SK-N-SH (cell line): ENCODE data around the gene ADAMTS9. TPM values are rescaled to one million over a fixed set of nuclear protein-coding genes. Genes with fewer than 3 reads are reported as not detected.

ENCODE experiments used
- CTCF ChIA-PET: fragments of 300-600, 350-600 bp; formaldehyde crosslinking; extraction: SDS; loops from one replicate; lab custom pipeline; 2021; lab: Yijun Ruan, JAX
- POLR2A ChIA-PET: fragments of 350-600 bp; sonication (Branson Sonifier 250); formaldehyde crosslinking; extraction: SDS; loops from one replicate; lab custom pipeline; 2020; ENCODE audit warnings: antibody characterized with exemption, inconsistent platforms; lab: Yijun Ruan, JAX
- DNase-seq: peaks from one replicate; pipeline ENCODE4 v3.0.0; 2012
- H2AFZ ChIP-seq: fragments of 200-600 bp; sonication (generic); 2 replicates; pipeline ENCODE4 v1.8.1; 2016; ENCODE audit warnings: antibody characterized with exemption, mild to moderate bottlenecking, low read depth
- H3F3A ChIP-seq: fragments of 200-600 bp; sonication (generic); replicated peaks from 2 replicates; pipeline ENCODE3; 2016; ENCODE audit warnings: antibody characterized with exemption, mild to moderate bottlenecking; ENCODE audit not compliant: insufficient read depth
- H3K27ac ChIP-seq, 2 experiments: fragments of 200-500 bp in 1 of 2; fragments of 200-600 bp in 1 of 2; sonication (Bioruptor generic) in 1 of 2; sonication (generic), shearing (Covaris generic) in 1 of 2; 2 replicates each; pipeline versions ENCODE4 v1.5.1 to v1.6.1; 2014 to 2016; ENCODE audit warnings: low read depth in 2 of 2, inconsistent platforms in 1 of 2, low read length in 1 of 2, mild to moderate bottlenecking in 1 of 2, mixed read lengths in 1 of 2
- H3K27me3 ChIP-seq: fragments of 200-600 bp; sonication (generic), shearing (Covaris generic); 2 replicates; pipeline ENCODE4 v1.6.1; 2016; ENCODE audit warnings: mixed run types; ENCODE audit not compliant: insufficient read depth
- H3K36me3 ChIP-seq, 2 experiments: fragments of 200-500 bp in 1 of 2; fragments of 200-600 bp in 1 of 2; sonication (Bioruptor generic) in 1 of 2; sonication (generic) in 1 of 2; replicated peaks in 1 of 2; 2 replicates each; pipeline versions ENCODE3 to v1.5.1; 2014 to 2016; ENCODE audit warnings: low read length in 1 of 2, mild to moderate bottlenecking in 1 of 2; ENCODE audit not compliant: insufficient read depth in 2 of 2, control insufficient read depth in 1 of 2
- H3K4me1 ChIP-seq, 2 experiments: fragments of 200-500 bp in 1 of 2; fragments of 200-600 bp in 1 of 2; sonication (Bioruptor generic) in 1 of 2; sonication (generic), shearing (Covaris generic) in 1 of 2; 2 replicates each; pipeline versions ENCODE4 v1.5.1 to v1.6.1; 2014 to 2016; ENCODE audit warnings: low read depth in 1 of 2, low read length in 1 of 2, mixed run types in 1 of 2; ENCODE audit not compliant: insufficient read depth in 2 of 2, control insufficient read depth in 1 of 2
- H3K4me2 ChIP-seq: fragments of 200-600 bp; sonication (generic), shearing (Covaris generic); 2 replicates; pipeline ENCODE4 v1.6.1; 2017; ENCODE audit warnings: mixed run types
- H3K4me3 ChIP-seq, 2 experiments: fragments of 200-500 bp in 1 of 2; fragments of 200-600 bp in 1 of 2; sonication (Bioruptor generic) in 1 of 2; sonication (generic), shearing (Covaris generic) in 1 of 2; 2 replicates each; pipeline versions ENCODE4 v1.5.1 to v1.8.1; 2014 to 2016; ENCODE audit warnings: low read depth in 2 of 2, inconsistent platforms in 1 of 2, low read length in 1 of 2, mild to moderate bottlenecking in 1 of 2, mixed read lengths in 1 of 2, moderate library complexity in 1 of 2
- H3K79me2 ChIP-seq: fragments of 200-600 bp; sonication (generic); 2 replicates; pipeline ENCODE4 v1.8.1; 2017; ENCODE audit warnings: mild to moderate bottlenecking; ENCODE audit not compliant: insufficient read depth
- H3K9ac ChIP-seq: fragments of 200-600 bp; sonication (generic); 2 replicates; pipeline ENCODE4 v1.6.1; 2017; ENCODE audit warnings: mixed run types
- H3K9me2 ChIP-seq: fragments of 200-600 bp; sonication (generic); 2 replicates; pipeline ENCODE4 v1.6.1; 2017; ENCODE audit warnings: mixed run types
- H3K9me3 ChIP-seq: fragments of 200-600 bp; sonication (generic); 2 replicates; pipeline ENCODE4 v1.6.1; 2017; ENCODE audit warnings: mixed run types, mild to moderate bottlenecking, moderate library complexity
- H4K20me1 ChIP-seq: fragments of 200-600 bp; sonication (generic); 2 replicates; pipeline ENCODE4 v1.6.1; 2017; ENCODE audit warnings: mild to moderate bottlenecking, mixed run types; ENCODE audit not compliant: insufficient read depth
- CHD2 ChIP-seq: fragments of 150-350 bp; IDR thresholded peaks from 2 replicates; pipeline ENCODE4 v1.6.1; 2018; ENCODE audit warnings: low read length; ENCODE audit not compliant: partially characterized antibody
- FOSL2 ChIP-seq: IDR thresholded peaks from 2 replicates; pipeline ENCODE4 v1.4.0; 2012; ENCODE audit warnings: low read depth, mild to moderate bottlenecking, moderate library complexity, borderline replicate concordance
- FOXJ3 ChIP-seq: sonication (generic); formaldehyde crosslinking; IDR thresholded peaks from 2 replicates; pipeline ENCODE4 v1.5.1; 2020; ENCODE audit warnings: mild to moderate bottlenecking, missing genetic modification reagents
- FOXM1 ChIP-seq: IDR thresholded peaks from 2 replicates; pipeline ENCODE4 v1.4.0; 2012; ENCODE audit warnings: low read depth, mild to moderate bottlenecking
- GATA2 ChIP-seq: sonication (generic); formaldehyde crosslinking; IDR thresholded peaks from 2 replicates; pipeline ENCODE4 v1.5.0; 2020; ENCODE audit warnings: mild to moderate bottlenecking, missing genetic modification reagents
- MEF2A ChIP-seq: IDR thresholded peaks from 2 replicates; pipeline ENCODE4 v1.4.0; 2012; ENCODE audit warnings: low read depth, borderline replicate concordance
- NRF1 ChIP-seq: IDR thresholded peaks from 2 replicates; pipeline ENCODE4 v1.6.1; 2012; ENCODE audit warnings: low read depth, mild to moderate bottlenecking, low read length
- RCOR1 ChIP-seq: fragments of 150-350 bp; IDR thresholded peaks from 2 replicates; pipeline ENCODE4 v1.6.1; 2017; ENCODE audit warnings: antibody characterized with exemption, low read length
- REST ChIP-seq: IDR thresholded peaks from 2 replicates; pipeline ENCODE4 v1.6.1; 2012; ENCODE audit warnings: mild to moderate bottlenecking, low read depth, low read length, moderate library complexity
- RFX5 ChIP-seq: IDR thresholded peaks from 2 replicates; pipeline ENCODE4 v1.6.1; 2012; ENCODE audit warnings: mild to moderate bottlenecking, improper control_type of control experiment, low read length
- TEAD4 ChIP-seq: IDR thresholded peaks from 2 replicates; pipeline ENCODE4 v1.4.0; 2012; ENCODE audit warnings: mild to moderate bottlenecking, borderline replicate concordance; ENCODE audit not compliant: insufficient read depth
- YY1 ChIP-seq: IDR thresholded peaks from 2 replicates; pipeline ENCODE4 v1.4.0; 2012; ENCODE audit warnings: low read depth, mild to moderate bottlenecking
- WGBS: methylation state at CpG from one replicate; pipeline ENCODE4 v1.1.6; 2017; ENCODE audit warnings: low lambda C conversion rate; 5-methylcytosine and 5-hydroxymethylcytosine counted together
- polyA plus RNA-seq, 3 experiments: library from polyadenylated mRNA; depleted of rRNA; stranded (reverse); fragments of >200 nt; gene quantifications; 2 replicates each; pipeline ENCODE4 v1.2.3, GENCODE V29; 2012
- TF ChIP-seq, protein P1 (sequence below): fragments of 200-600 bp; sonication (generic); IDR thresholded peaks from 2 replicates; pipeline ENCODE4 v1.6.1; 2017; ENCODE audit warnings: antibody characterized with exemption, mild to moderate bottlenecking, moderate library complexity

Gene ADAMTS9
- polyA plus RNA-seq, 1 of the 3 experiments (the other 2 are of a cell fraction), result 4.1 TPM

GRCh38 chr3:64623125-64623524 is 64.7 kb downstream of the ADAMTS9 start (continued):
- no peak for TF ChIP-seq NRF1
- no peak for TF ChIP-seq GATA2 (CRISPR knock-in tag)
- TF ChIP-seq FOSL2, result no peak
- TF ChIP-seq MEF2A, result no peak
- TF ChIP-seq, all 33 proteins: peak for 0

GRCh38 chr3:64621726-64622395 is 65.9 kb downstream of the ADAMTS9 start:
- no peak overlapping the region; a peak in 2 of 4 replicates for H3K27ac ChIP-seq
- H3K9ac ChIP-seq, result no peak overlapping the region
- WGBS, result 86% methylated on average over 8 of the region's 8 CpGs
- CTCF ChIA-PET, result no interaction called here
- peaks cover 16 to 83% of the 10 kb centered on the region in 2 experiments for H3K36me3 ChIP-seq
- no peaks in the 10 kb centered on the region for H3F3A ChIP-seq
- no peaks in the 10 kb centered on the region for H4K20me1 ChIP-seq
- POLR2A ChIA-PET, result no interaction called here
- H2AFZ ChIP-seq, result no peak overlapping the region
- H3K4me2 ChIP-seq, result no peak overlapping the region
- no peak for TF ChIP-seq FOSL2
- no peak for TF ChIP-seq RFX5
- TF ChIP-seq, protein P1, sequence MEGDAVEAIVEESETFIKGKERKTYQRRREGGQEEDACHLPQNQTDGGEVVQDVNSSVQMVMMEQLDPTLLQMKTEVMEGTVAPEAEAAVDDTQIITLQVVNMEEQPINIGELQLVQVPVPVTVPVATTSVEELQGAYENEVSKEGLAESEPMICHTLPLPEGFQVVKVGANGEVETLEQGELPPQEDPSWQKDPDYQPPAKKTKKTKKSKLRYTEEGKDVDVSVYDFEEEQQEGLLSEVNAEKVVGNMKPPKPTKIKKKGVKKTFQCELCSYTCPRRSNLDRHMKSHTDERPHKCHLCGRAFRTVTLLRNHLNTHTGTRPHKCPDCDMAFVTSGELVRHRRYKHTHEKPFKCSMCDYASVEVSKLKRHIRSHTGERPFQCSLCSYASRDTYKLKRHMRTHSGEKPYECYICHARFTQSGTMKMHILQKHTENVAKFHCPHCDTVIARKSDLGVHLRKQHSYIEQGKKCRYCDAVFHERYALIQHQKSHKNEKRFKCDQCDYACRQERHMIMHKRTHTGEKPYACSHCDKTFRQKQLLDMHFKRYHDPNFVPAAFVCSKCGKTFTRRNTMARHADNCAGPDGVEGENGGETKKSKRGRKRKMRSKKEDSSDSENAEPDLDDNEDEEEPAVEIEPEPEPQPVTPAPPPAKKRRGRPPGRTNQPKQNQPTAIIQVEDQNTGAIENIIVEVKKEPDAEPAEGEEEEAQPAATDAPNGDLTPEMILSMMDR, result no peak
- TF ChIP-seq RCOR1, result no peak
- no peak for TF ChIP-seq NRF1
- no peak for TF ChIP-seq FOXJ3
- TF ChIP-seq REST, result no peak
- TF ChIP-seq FOXM1, result no peak
- no peak for TF ChIP-seq TEAD4
- no peak for TF ChIP-seq YY1
- TF ChIP-seq CHD2, result no peak
- TF ChIP-seq GATA2 (CRISPR knock-in tag), result no peak
- H3K27me3 ChIP-seq, result no peaks in the 10 kb centered on the region
- H3K9me3 ChIP-seq, result no peaks in the 10 kb centered on the region
- no peaks in the 10 kb centered on the region for H3K9me2 ChIP-seq
- H3K79me2 ChIP-seq, result no peaks in the 10 kb centered on the region
- no peak for DNase-seq
- peaks cover 0 to 4% of the 10 kb centered on the region in 2 experiments; a peak in 2 of 4 replicates for H3K4me1 ChIP-seq
- no peak overlapping the region for H3K4me3 ChIP-seq
